ENCODE data around the gene NDST3. TPM values are rescaled to one million over a fixed set of nuclear protein-coding genes. Genes with fewer than 3 reads are reported as not detected.

Gene NDST3
- total RNA-seq = not detected in 2 replicates

DNA sequence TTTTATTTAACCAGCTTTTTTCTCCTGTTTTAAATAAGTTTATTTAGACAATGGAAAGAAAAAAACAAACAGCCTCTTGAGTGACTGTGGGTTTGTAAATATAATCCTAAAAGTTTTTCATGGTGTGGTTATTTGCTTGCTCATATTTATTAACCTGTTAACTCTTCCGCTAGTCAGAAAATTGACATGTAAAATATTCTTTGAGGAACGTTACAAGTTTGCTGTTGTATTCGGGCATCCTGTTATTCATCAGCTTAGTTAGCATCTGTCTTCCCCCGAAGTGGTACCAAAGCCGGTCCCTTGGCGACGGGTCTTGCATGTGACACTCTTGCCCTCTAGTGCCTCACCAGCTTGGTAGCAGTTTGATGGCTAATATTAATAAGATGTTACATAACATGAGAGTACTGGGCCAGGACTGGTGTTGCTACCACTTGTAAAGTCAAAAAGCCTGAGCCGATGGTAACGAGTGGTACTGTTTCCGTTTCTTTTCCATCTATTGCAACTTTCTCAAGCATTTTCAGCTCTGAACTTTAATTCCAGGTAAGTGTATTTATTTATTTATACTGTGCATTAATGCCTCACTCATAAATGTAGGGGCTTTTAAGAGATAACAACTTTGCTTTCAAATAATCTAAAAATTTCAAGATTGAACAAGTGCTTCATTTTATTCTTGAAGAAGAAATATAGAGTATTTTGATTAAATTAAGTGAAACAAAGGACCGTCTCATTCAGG lies at the start of gene NDST3:
Gene NDST3 (plus strand): TSS at position 434 of the 733 bp plus-strand sequence. CDS start 19,425 bp downstream, outside the sequence.

Small RNAs within 50 kb of the gene (small RNA-seq; reads per million reads assigned to genes)
- not detected for gene SNORA24

Measured in articular chondrocyte of knee joint (primary cell).